Ovary (tissue), 3 donors: ENCODE measurements around the gene DSCAM.

Experiments used
- CTCF ChIP-seq, 3 donors: fragments of 450-650 bp in 2 of 3; fragments of 200-600 bp in 1 of 3; IDR thresholded peaks; one replicate each; pipeline versions ENCODE4 v1.5.1 to v1.8.0; 2016 to 2022; ENCODE audit warnings: antibody characterized with exemption in 3 of 3, mild to moderate bottlenecking in 1 of 3
- EP300 ChIP-seq: sonication (generic); formaldehyde crosslinking; IDR thresholded peaks from one replicate; pipeline ENCODE4 v1.6.1; 2017; ENCODE audit warnings: antibody characterized with exemption
- POLR2A ChIP-seq: fragments of 450-650 bp; IDR thresholded peaks from one replicate; pipeline ENCODE4 v1.6.1; 2017; ENCODE audit warnings: antibody characterized with exemption, mild to moderate bottlenecking, moderate library complexity
- donor health status: DM: no; HTN: no; CAD: no.

GRCh38 chr21:40271164-40271563, 575.8 kb downstream of the DSCAM start:
- no peak for TF ChIP-seq POLR2A
- TF ChIP-seq CTCF (IDR thresholded peaks at IDR 0.05), result no peak
- no peak for TF ChIP-seq EP300
